ENCODE results near the gene RASAL3. TPM values are rescaled to one million over a fixed set of nuclear protein-coding genes. Genes with fewer than 3 reads are reported as not detected.

The RASAL3 gene
- polyA plus RNA-seq, 6 donors from 2014 or later: 21.8 to 49.9 (median 32.0) TPM

DNA sequence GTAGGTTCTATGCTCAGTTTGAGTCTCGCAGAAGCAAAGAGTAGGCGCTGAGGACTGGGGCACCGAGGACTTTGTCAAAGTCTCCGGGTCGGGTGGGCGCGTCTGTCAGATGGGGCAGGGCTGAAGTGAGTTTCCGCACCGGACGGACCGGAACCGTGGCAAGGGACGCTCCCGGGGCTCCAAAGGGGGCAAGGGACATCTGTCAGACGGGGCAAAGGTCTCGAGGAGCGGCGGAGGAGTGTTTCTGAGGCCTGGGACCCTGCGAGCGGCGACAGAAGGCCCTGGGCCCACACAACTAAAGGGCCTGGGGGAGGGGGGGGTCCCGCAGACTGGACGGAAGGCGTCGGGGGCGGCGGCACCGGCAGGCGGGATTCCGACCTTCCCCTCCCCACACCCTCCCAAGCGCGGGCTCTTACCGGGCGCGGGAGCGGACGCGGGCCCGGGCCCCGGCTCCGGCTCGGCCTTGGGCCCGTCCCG is 32.3 kb downstream of the RASAL3 start:
- Mint-ChIP-seq H3K4me1 (peaks cover 22 to 36% (median 29%) of the 10 kb centered on the region in 3 donors), H3K36me3 (no peaks in the 10 kb centered on the region), H3K27ac (peak overlapping the region; percentile 44 to 96 (median 92)), H3K4me3 (peak overlapping the region; percentile 93 to 99 (median 96)), H3K9me3 (no peaks in the 10 kb centered on the region), H3K27me3 (no peaks in the 10 kb centered on the region)
- DNase-seq (no peak), ATAC-seq (ENCODE audit: low read depth in 2 of 2) (peak in 1 of 2 donors; percentile 8)

DNA sequence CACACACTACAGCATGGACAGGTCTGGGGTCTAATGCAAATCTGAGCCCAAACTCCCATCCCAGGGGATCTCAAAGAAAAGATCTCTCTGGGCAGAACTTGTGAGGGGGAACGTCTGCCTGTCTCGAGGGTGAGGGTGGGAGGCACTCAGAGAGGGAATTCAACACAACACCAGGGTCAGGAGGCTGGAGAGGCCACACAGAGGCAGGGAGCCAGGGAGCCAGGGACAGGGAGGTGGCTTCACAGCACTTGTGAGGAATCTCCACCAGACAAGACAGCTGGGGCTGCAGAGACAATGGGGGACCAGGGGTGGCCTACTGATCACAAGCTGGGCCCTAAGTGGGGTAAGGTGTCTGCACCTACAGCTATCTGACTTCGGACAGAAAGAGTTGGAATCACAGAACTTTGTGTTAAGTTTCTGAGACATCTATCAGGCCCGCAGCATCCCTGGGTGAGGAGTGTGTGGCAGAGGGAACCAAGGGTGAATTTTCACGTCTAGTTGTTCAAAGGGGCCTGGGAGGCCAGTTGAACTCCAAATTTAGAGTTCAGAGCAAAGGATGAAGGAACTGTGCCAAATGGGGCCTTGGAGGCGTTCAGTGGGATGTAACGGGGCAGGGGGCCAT is 32.8 kb downstream of the RASAL3 start:
- peaks cover 0 to 1% of the 10 kb centered on the region in 2 donors for H3K36me3 Mint-ChIP-seq
- H3K4me3 Mint-ChIP-seq: peak overlapping the region; percentile 93 to 99 (median 96)
- no peak for ATAC-seq (ENCODE audit: low read depth in 2 of 2)
- peak overlapping the region; percentile 44 to 96 (median 92) for H3K27ac Mint-ChIP-seq
- DNase-seq: no peak
- no peaks in the 10 kb centered on the region for H3K9me3 Mint-ChIP-seq
- no peaks in the 10 kb centered on the region for H3K27me3 Mint-ChIP-seq
- peaks cover 22 to 36% (median 31%) of the 10 kb centered on the region in 3 donors for H3K4me1 Mint-ChIP-seq

- Mint-ChIP-seq H3K4me3 (peak overlapping the region in 7 of 8 donors; percentile 93 to 99 (median 96)), H3K27ac (peak overlapping the region in 2 of 6 donors; percentile 76), H3K9me3 (no peaks in the 10 kb centered on the region), H3K4me1 (peaks cover 22 to 37% (median 36%) of the 10 kb centered on the region in 3 donors), H3K36me3 (peaks cover 0 to 10% of the 10 kb centered on the region in 2 donors), H3K27me3 (no peaks in the 10 kb centered on the region)
- DNase-seq (no peak), ATAC-seq (ENCODE audit: low read depth in 2 of 2) (no peak)
These were observed 33.7 kb downstream of the RASAL3 start for GRCh38 chr19:15430526-15431120.

GRCh38 chr19:15429825-15430467 is 34.4 kb downstream of the RASAL3 start:
- H3K4me3 Mint-ChIP-seq: peak overlapping the region in 3 of 8 donors; percentile 95 to 99 (median 96)
- no peak for ATAC-seq (ENCODE audit: low read depth in 2 of 2)

DNA sequence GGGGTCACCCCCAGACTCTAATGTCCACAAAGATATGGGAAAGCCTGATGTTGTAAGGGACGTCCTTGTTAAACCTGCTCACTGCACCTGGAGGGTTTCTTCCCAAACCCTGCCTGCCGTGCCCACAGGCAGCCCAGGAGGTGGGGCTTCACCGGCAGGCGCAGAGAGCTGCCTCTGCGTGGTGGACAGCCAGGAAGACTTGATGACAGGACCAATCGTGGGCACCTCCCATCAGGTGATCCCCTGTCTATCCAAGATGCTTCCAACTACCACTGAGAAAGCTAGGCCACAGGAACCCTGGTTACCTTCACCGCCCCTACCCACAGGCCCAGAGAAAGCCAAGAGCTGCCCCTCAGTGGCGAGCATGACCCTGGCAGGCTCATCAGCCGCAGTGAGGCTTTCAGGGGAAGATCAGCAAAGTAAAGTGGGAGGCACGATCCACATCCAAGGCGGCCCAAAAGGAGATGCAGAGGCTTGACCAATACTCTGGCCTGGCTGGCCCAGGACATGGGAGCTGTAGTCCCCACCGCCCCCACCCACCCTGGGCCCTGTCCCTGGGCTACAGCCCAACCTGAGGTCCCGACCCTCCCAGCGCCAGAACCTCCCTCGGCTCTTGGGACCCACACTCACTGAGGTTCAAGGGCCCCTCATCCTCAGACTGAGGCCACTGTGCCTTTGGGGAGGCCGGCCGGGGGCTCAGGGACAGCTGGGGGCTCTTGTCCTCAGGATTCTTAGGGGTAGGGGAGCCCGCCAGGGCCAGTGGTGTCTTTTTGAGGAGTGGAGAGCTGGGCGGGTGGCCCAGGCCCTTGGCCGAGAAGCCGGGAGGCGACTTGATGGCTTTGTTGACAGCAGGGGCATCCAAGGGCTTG is 35.2 kb downstream of the RASAL3 start:
- no peak for ATAC-seq (ENCODE audit: low read depth in 2 of 2)
- H3K9me3 Mint-ChIP-seq: no peaks in the 10 kb centered on the region
- peaks cover 22 to 37% (median 36%) of the 10 kb centered on the region in 3 donors for H3K4me1 Mint-ChIP-seq
- peaks cover 0 to 11% of the 10 kb centered on the region in 2 donors for H3K36me3 Mint-ChIP-seq
- no peak for DNase-seq
- H3K4me3 Mint-ChIP-seq: peak overlapping the region in 1 of 8 donors; percentile 49
- H3K27me3 Mint-ChIP-seq: no peaks in the 10 kb centered on the region
- no peak overlapping the region for H3K27ac Mint-ChIP-seq

More at GRCh38 chr19:15429825-15430467, 34.4 kb downstream of the RASAL3 start:
- peaks cover 22 to 37% (median 36%) of the 10 kb centered on the region in 3 donors for H3K4me1 Mint-ChIP-seq
- H3K36me3 Mint-ChIP-seq: peaks cover 0 to 11% of the 10 kb centered on the region in 2 donors
- no peaks in the 10 kb centered on the region for H3K27me3 Mint-ChIP-seq
- no peak overlapping the region for H3K27ac Mint-ChIP-seq
- no peaks in the 10 kb centered on the region for H3K9me3 Mint-ChIP-seq
- DNase-seq: no peak

GRCh38 chr19:15427991-15428471 is 36.3 kb downstream of the RASAL3 start:
- Mint-ChIP-seq H3K27me3 (no peaks in the 10 kb centered on the region), H3K4me3 (peak overlapping the region in 3 of 8 donors; percentile 22 to 50 (median 49)), H3K27ac (no peak overlapping the region), H3K36me3 (peaks cover 0 to 12% of the 10 kb centered on the region in 2 donors), H3K9me3 (peaks cover 0 to 1% (median 0%) of the 10 kb centered on the region in 7 donors), H3K4me1 (peaks cover 16 to 31% (median 29%) of the 10 kb centered on the region in 3 donors)
- no peak for DNase-seq
- ATAC-seq (ENCODE audit: low read depth in 2 of 2): no peak

- Mint-ChIP-seq H3K36me3 (peaks cover 0 to 19% of the 10 kb centered on the region in 2 donors), H3K27me3 (no peaks in the 10 kb centered on the region), H3K4me1 (peaks cover 14 to 28% (median 26%) of the 10 kb centered on the region in 3 donors), H3K9me3 (peaks cover 0 to 5% (median 0%) of the 10 kb centered on the region in 7 donors), H3K27ac (peak overlapping the region in 1 of 6 donors; percentile 59), H3K4me3 (no peak overlapping the region)
- DNase-seq (no peak), ATAC-seq (ENCODE audit: low read depth in 2 of 2) (no peak)
These were observed 37.0 kb downstream of the RASAL3 start for GRCh38 chr19:15427350-15427700.

DNA sequence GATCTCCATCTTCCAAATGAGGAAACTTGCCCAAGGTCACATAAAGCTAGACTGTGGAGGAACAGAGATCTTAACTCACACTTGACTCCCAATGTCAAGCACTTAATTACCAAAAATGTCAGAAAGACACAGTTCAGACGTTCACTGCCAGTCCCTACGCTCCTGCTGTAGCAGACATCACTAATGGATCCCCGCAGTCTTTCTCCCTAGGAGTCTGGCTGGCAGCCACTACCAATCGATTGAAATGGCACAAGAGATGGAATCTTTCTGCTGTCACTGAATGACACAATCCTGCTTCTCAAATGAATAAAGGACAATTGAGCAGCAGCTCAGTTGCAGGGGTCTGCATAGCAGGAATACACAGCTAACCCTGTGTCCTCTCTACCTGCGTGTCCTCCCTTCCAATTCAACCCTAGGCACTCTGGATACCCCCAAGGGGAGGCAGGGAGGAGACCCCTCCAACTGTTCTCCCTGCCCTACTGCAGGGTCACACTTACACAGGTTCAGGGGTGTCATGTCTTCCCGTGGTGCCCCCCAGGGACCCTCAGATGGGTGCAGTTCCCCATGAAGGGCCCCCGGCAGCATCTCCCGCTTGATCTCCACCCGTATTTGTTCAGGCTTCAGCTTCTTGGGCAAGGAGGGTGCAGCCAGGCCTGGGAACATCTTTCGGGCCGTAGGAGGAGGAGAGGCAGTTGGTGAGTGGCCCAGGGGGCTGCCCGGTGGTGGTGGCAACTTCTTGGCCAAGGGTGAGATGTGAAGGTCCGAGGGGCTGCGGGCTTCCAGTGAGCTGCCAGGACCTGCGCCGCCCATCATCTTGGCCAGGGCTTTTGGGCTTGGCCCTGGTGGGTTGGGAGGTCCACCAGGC is 37.6 kb downstream of the RASAL3 start:
- ATAC-seq (ENCODE audit: low read depth in 2 of 2) (no peak), DNase-seq (no peak)
- peaks cover 0 to 5% (median 0%) of the 10 kb centered on the region in 7 donors for H3K9me3 Mint-ChIP-seq
- peak overlapping the region in 1 of 8 donors; percentile 19 for H3K4me3 Mint-ChIP-seq
- peaks cover 11 to 24% (median 22%) of the 10 kb centered on the region in 3 donors for H3K4me1 Mint-ChIP-seq
- peaks cover 0 to 21% of the 10 kb centered on the region in 2 donors for H3K36me3 Mint-ChIP-seq
- H3K27me3 Mint-ChIP-seq: no peaks in the 10 kb centered on the region
- H3K27ac Mint-ChIP-seq: peak overlapping the region in 1 of 6 donors; percentile 59

DNA sequence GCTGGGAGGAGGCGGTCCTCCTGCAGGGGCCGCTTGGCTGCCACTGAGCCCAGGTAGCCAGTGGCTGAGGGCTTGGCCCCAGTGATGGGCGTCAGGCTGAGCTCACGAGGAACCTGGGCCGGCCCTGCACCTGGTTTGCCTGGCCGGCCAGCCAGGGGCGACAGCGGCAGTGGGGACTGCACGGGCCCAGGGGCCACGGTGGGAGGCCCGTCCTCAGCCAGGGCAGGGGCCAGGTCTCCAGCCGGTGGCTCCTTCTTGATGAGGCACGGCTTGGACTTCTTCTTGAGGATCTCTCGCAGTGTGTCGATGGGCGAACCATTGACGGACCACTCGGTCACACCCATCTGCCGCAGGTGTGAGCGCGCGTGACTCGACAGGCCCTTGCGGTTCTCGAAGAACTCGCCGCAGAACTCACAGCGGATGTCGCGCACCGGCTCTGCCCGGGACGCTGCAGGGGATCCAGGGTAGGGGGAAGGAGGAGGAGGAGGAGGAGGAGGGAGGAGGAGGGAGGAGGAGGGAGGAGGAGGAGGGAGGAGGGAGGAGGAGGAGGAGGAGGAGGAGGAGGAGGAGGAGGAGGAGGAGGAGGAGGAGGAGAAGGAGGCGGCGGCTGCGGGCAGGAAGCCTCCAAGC is 38.9 kb downstream of the RASAL3 start:
- DNase-seq (no peak), ATAC-seq (ENCODE audit: low read depth in 2 of 2) (no peak)
- no peaks in the 10 kb centered on the region for H3K27me3 Mint-ChIP-seq
- peaks cover 2 to 11% (median 9%) of the 10 kb centered on the region in 3 donors for H3K4me1 Mint-ChIP-seq
- no peak overlapping the region for H3K27ac Mint-ChIP-seq
- H3K36me3 Mint-ChIP-seq: peaks cover 0 to 21% of the 10 kb centered on the region in 2 donors
- peaks cover 0 to 5% (median 0%) of the 10 kb centered on the region in 7 donors for H3K9me3 Mint-ChIP-seq
- no peak overlapping the region for H3K4me3 Mint-ChIP-seq

- Mint-ChIP-seq H3K27me3 (no peaks in the 10 kb centered on the region), H3K4me1 (peaks cover 3 to 11% (median 8%) of the 10 kb centered on the region in 3 donors), H3K36me3 (peaks cover 0 to 21% of the 10 kb centered on the region in 2 donors), H3K4me3 (no peak overlapping the region), H3K27ac (no peak overlapping the region), H3K9me3 (peaks cover 0 to 5% (median 0%) of the 10 kb centered on the region in 7 donors)
- ATAC-seq (ENCODE audit: low read depth in 2 of 2) (no peak), DNase-seq (no peak)
These were observed 39.6 kb downstream of the RASAL3 start for GRCh38 chr19:15424692-15425272.

- Mint-ChIP-seq H3K36me3 (peaks cover 0 to 21% of the 10 kb centered on the region in 2 donors), H3K27me3 (no peaks in the 10 kb centered on the region), H3K27ac (no peak overlapping the region), H3K4me3 (no peak overlapping the region), H3K9me3 (peaks cover 0 to 5% (median 0%) of the 10 kb centered on the region in 7 donors), H3K4me1 (peaks cover 8 to 16% (median 10%) of the 10 kb centered on the region in 3 donors)
- no peak for ATAC-seq (ENCODE audit: low read depth in 2 of 2)
- DNase-seq: no peak
These were observed 40.2 kb downstream of the RASAL3 start for GRCh38 chr19:15424121-15424520.

All from naive B cell (primary cell).